Mesothelial cell of epicardium (in vitro differentiated cells): Measurements from ENCODE around the gene CHAD. TPM values are rescaled to one million over a fixed set of nuclear protein-coding genes. Genes with fewer than 3 reads are reported as not detected.

Source experiments
- DNase-seq, 2 experiments: peaks; one replicate each; pipeline ENCODE4 v3.0.0; 2021; ENCODE audit warnings: low spot score in 2 of 2; ENCODE audit not compliant: unreplicated experiment in 2 of 2
- H3K27ac Mint-ChIP-seq: 2 replicates; pipeline ENCODE4 v1.8.0; 2021; ENCODE audit warnings: mixed read lengths
- H3K27me3 Mint-ChIP-seq: 2 replicates; pipeline ENCODE4 v1.8.0; 2021; ENCODE audit warnings: low read depth, mixed read lengths
- H3K36me3 Mint-ChIP-seq: 2 replicates; pipeline ENCODE4 v1.8.0; 2021; ENCODE audit warnings: mixed read lengths
- H3K4me1 Mint-ChIP-seq: 2 replicates; pipeline ENCODE4 v1.8.0; 2021; ENCODE audit warnings: mixed read lengths
- H3K4me3 Mint-ChIP-seq: 2 replicates; pipeline ENCODE4 v1.8.0; 2021; ENCODE audit warnings: mild to moderate bottlenecking, moderate library complexity, mixed read lengths
- H3K9me3 Mint-ChIP-seq: 2 replicates; pipeline ENCODE4 v1.8.0; 2021; ENCODE audit warnings: mixed read lengths
- total RNA-seq: library from RNA; stranded (reverse); gene quantifications from 3 replicates; pipeline ENCODE4 v1.2.1, GENCODE V29; 2021
- TF ChIP-seq, protein P1 (sequence below): fragments of 200-600 bp; sonication (generic); IDR thresholded peaks from one replicate; pipeline ENCODE4 v1.5.0; 2021; ENCODE audit warnings: antibody characterized with exemption; ENCODE audit not compliant: unreplicated experiment

CHAD gene
- total RNA-seq, 1 donor from 2014 or later, result not detected

DNA sequence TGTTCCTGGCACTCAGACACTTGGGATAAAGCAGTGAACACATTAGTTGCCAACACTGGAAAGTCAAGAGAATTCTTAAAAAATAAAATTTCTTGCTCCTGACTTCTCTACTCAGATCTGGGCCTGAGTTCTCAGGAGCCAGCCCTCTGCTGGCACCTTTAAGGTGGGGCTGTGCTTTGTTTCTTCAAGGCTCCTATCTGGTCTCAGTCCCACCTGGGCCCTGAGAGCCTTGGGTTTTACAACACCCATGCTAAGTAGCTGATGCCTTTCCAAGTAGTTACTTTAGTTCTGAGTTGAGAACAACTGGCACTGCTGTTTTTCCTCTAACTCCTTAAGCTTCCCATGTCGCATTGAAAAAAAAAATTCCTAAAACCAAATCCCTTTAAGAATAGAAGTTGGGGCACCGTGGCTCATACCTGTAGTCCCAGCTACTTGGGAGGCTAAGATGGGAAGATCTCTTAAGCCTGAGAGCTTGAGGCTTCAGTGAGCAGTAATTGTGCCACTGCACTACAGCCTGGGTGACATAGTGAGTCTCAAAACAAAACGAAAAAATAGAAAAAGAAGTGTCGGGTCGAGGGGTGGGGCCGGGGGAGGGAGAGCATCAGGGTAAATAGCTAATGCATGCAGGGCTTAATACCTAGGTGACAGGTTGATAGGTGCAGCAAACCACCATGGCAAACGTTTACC lies 16.6 kb downstream of the CHAD start:
- H3K27me3 Mint-ChIP-seq, result no peaks in the 10 kb centered on the region
- no peak overlapping the region for H3K4me3 Mint-ChIP-seq
- TF ChIP-seq, protein P1, sequence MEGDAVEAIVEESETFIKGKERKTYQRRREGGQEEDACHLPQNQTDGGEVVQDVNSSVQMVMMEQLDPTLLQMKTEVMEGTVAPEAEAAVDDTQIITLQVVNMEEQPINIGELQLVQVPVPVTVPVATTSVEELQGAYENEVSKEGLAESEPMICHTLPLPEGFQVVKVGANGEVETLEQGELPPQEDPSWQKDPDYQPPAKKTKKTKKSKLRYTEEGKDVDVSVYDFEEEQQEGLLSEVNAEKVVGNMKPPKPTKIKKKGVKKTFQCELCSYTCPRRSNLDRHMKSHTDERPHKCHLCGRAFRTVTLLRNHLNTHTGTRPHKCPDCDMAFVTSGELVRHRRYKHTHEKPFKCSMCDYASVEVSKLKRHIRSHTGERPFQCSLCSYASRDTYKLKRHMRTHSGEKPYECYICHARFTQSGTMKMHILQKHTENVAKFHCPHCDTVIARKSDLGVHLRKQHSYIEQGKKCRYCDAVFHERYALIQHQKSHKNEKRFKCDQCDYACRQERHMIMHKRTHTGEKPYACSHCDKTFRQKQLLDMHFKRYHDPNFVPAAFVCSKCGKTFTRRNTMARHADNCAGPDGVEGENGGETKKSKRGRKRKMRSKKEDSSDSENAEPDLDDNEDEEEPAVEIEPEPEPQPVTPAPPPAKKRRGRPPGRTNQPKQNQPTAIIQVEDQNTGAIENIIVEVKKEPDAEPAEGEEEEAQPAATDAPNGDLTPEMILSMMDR, result no peak
- peak overlapping the region; percentile 50 for H3K27ac Mint-ChIP-seq
- no peak for DNase-seq
- H3K9me3 Mint-ChIP-seq, result no peaks in the 10 kb centered on the region
- no peaks in the 10 kb centered on the region for H3K4me1 Mint-ChIP-seq
- peaks cover 13% of the 10 kb centered on the region for H3K36me3 Mint-ChIP-seq

DNA sequence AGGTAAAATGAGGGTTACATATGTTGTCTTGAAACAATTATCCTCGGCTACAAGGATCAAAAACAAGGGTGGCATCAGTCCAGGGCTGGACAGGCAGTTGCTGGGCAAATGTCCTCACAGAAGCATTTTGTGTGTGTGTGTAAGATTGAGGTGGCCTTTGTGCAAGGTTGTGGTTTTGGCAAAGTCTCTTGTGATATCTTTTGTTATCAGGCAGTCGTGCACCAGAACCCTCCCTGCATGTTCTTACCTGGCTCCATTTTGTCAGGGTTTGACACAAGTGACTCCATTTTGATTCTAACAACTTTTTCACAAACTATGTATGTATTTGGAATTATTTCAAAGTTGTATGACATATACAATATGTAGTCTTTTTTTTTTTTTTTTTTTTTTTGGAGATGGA lies 20.0 kb downstream of the CHAD start:
- H3K27me3 Mint-ChIP-seq, result no peaks in the 10 kb centered on the region
- H3K27ac Mint-ChIP-seq, result no peak overlapping the region
- H3K9me3 Mint-ChIP-seq, result no peaks in the 10 kb centered on the region
- H3K36me3 Mint-ChIP-seq, result peaks cover 8% of the 10 kb centered on the region
- peaks cover 24% of the 10 kb centered on the region for H3K4me1 Mint-ChIP-seq
- DNase-seq, result no peak
- no peak overlapping the region for H3K4me3 Mint-ChIP-seq
- TF ChIP-seq, protein P1, result no peak

DNA sequence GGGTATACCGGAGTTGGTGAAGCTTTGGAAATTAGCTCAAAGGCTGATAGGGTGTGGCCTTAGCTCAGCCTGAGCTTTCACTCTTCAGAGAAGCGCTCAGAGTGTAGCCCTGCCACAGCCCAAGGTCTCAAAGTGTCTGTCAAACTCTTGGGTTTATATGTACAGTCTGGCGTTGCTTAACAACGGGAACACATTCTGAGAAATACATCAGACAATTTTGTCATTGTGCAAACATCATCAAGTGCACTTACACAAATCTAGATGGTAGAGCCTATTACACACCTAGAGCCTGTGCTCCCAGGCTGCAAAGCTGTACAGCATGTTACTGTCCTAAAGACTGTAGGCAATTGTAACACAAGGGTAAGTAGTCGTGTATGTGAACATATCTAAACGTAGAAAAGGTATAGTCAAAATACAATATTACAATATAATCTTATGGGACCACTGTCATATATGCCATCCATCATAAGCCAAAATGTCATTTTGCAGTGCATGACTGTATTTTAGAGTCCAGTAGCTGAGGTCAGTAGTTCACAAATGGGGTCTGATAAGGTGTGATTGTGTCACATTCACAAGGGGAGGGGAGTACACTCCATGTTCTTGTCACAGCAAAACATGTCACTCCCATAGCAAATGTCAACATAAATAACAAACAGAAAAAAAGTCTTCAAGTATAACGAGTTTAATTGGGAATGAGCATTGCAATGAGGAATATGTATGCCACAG lies 20.6 kb downstream of the CHAD start:
- H3K4me1 Mint-ChIP-seq, result peaks cover 30% of the 10 kb centered on the region
- TF ChIP-seq, protein P1, result no peak
- no peaks in the 10 kb centered on the region for H3K27me3 Mint-ChIP-seq
- H3K36me3 Mint-ChIP-seq, result peaks cover 8% of the 10 kb centered on the region
- no peak overlapping the region for H3K4me3 Mint-ChIP-seq
- no peaks in the 10 kb centered on the region for H3K9me3 Mint-ChIP-seq
- DNase-seq, result no peak
- H3K27ac Mint-ChIP-seq, result no peak overlapping the region

DNA sequence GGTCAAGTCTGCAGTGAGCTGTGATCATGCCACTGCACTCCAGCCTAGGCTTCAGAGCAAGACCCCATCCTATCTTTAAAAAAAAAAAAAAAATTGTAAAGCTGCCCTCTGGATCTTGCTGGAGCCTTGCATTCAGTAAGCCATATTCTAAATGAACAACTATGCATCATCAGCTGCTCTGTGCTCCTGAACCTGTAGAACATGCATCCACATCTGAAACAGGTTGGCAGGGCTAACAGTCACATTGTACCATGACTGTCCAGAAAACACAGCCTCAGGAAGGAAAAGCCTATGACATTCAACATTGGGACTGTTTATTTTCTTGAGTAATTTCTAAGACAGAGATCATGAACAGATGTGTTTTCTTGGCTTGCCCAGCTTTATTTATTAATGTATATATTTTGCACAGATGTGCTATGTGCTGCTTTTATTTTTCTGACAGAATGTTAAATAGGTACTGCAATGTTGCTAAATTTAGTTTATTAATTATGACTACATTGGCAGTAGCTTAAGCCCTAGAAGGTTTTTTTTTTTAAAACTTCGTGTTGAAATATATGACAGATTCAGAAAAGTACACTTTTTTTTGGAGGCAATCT lies 22.9 kb downstream of the CHAD start:
- TF ChIP-seq, protein P1, result no peak
- no peaks in the 10 kb centered on the region for H3K9me3 Mint-ChIP-seq
- H3K27ac Mint-ChIP-seq, result no peak overlapping the region
- no peak overlapping the region for H3K4me3 Mint-ChIP-seq
- H3K27me3 Mint-ChIP-seq, result no peaks in the 10 kb centered on the region
- H3K4me1 Mint-ChIP-seq, result peaks cover 38% of the 10 kb centered on the region
- no peak for DNase-seq
- peaks cover 8% of the 10 kb centered on the region for H3K36me3 Mint-ChIP-seq

DNA sequence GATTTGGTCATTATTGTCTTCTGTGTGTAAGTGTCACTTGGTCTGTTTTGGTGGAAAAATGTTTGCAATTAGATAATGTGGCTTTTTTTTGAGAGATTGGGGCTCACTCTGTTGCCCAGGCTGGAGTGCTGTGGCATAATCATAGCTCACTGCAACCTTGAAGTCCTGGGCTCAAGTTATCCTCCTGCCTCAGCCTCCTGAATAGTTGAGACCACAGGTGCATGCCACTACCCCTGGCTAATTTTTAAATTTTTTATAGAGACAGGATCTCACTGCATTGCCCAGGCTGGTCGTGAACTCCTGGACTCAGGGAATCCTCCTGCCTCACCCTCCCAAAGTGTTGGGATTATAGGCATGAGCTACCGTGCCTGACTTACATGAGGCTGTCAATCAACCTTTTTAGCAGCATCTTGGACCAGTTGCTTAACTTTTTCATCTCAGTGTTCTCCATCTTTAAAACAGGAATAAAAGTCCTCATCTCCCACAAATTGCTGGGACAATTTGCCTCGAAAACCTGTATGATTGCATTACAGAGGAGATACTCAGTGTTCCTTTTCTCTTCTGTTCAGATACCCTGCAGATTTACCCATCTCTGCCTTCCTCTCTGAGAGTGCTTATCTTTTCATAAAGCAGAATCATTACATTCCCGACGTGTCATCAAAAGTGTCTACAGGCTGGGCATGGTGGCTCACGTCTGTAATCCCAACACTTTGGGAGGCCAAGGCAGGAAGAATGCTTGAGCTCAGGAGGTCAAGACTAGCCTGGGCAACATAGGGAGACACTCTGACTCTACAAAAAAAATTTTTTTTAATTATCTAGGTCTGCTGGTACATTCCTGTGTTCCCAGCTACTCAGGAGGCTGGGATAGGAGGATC lies 23.6 kb downstream of the CHAD start:
- Mint-ChIP-seq H3K27me3 (no peaks in the 10 kb centered on the region), H3K36me3 (peaks cover 5% of the 10 kb centered on the region), H3K4me1 (peaks cover 45% of the 10 kb centered on the region), H3K27ac (peak overlapping the region; percentile 36), H3K4me3 (no peak overlapping the region), H3K9me3 (no peaks in the 10 kb centered on the region)
- no peak for DNase-seq
- TF ChIP-seq, protein P1, result no peak
